HTERT RPE-1 (cell line): ENCODE data around the gene CANT1.

Experiments
- in situ Hi-C: fragments of 300-500 bp; cut with MboI; formaldehyde crosslinking; loops from 4 replicates; pipeline ENCODE4 v1.14.3; 2020; ENCODE audit warnings: low sequenced_read_pairs

CANT1 gene

DNA sequence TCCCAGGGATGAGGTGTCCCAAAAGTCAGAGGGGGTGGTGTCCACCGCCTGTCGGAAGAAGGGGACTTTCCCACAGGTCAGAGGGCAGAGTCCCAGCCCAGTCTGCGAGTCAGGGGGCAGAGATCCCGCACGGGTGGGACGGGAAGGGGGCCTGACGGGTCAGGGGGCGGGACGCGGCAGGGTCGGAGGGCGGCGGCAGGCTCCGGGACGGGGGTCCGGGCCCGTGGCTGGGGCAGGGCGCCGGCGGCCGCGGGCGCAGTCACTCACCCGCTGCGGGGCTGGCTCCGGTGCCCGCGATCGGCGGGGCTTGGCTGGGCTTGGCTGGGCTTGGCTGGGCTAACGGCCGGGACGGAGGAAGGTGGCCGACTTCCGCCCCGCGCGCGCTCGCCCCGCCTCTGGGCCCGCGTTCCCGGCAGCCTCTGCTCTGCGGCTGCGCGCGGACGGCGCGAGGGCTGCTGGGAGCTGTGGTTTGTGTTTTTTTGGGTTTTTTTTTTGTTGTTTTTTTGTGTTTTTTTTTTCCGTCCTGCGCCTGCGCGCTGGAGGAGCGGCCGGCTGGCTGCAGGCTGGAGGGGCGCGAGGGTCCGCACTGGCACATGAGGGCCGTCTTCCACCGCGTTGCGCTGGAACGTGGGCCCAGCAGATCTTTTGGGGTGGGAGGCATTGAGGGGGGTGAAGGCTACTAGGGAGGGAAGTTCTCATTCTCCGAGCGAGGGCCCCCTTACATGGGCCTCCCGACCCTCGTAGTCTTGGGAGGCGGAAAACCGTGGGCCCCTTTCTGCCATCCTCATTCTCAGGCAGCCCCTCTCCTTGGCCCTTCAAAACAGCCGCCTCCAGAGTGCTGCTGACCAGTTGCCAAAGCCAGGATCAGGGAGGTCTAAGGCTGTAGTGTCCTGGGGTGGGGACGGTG lies at the start of gene CANT1:
CANT1 (minus strand) TSS at position 368 of the 907 bp plus-strand sequence. CDS start 12,142 bp downstream, outside the sequence.
- in situ Hi-C loops = no loop called here

GRCh38 chr17:79057737-79058385 lies 48.3 kb upstream of the CANT1 start:
- in situ Hi-C loops = no loop called here

- in situ Hi-C loops = no loop called here
These were observed 45.6 kb upstream of the CANT1 start for GRCh38 chr17:79055197-79055596.

DNA sequence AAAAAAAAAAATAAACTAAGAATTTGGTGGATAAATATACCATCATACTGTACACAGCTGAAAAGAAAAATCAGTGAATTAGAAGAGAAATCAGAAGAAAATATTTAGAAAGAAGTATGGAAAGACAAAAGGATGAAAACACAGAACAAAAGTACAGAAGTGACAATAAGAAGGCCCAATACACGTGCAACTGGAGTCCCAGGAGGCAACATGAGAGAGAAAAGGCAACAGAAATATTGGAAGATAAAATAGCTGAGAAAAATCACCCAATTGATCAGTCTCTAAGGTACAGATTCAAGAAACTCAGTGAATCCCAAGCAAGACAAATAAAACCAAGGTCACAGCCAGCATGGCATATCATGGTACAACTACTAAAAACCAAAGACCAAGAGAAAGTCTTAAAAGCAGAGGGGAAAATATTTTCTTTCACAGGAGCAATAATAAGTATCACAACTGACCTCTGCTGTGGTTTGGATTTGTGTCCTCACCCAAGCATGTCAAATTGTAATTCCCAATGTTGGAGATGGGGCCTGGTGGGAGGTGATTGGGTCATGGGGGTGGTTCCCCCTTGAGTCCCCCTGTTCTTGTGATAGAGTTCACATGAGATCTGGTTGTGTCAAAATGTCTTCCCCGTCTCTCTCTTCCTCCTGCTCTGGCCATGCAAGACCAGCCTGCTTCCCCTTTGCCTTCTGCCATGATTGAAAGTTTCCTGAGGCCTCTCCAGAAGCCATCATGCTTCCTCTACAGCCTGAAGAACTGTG lies 44.8 kb upstream of the CANT1 start:
- in situ Hi-C loops = no loop called here

GRCh38 chr17:79053251-79053925 lies 43.8 kb upstream of the CANT1 start:
- in situ Hi-C loops = no loop called here

- in situ Hi-C loops = no loop called here
These were observed 42.6 kb upstream of the CANT1 start for GRCh38 chr17:79052131-79052530.

GRCh38 chr17:79051306-79051705 lies 41.7 kb upstream of the CANT1 start:
- in situ Hi-C loops = no loop called here

DNA sequence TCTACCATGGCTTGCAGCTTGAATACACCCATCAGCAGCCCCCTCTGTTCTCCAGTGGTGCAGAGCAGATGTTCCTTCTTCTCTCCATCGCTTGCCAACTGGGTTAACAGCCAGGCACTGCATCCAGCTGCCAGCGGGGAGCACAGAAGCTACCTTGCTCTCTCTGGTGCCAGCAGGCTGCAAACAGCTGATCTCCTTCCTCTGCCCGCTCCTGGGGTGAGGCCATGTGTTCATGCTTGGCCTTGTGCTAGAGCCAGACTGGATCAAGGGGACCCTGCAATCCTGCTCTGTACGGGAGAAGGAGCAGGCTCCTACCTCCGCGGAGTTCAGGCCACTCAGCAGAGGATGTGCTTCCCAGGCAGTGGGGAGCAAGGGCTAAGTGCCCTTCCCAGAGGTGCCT lies 41.0 kb upstream of the CANT1 start:
- in situ Hi-C loops = no loop called here

DNA sequence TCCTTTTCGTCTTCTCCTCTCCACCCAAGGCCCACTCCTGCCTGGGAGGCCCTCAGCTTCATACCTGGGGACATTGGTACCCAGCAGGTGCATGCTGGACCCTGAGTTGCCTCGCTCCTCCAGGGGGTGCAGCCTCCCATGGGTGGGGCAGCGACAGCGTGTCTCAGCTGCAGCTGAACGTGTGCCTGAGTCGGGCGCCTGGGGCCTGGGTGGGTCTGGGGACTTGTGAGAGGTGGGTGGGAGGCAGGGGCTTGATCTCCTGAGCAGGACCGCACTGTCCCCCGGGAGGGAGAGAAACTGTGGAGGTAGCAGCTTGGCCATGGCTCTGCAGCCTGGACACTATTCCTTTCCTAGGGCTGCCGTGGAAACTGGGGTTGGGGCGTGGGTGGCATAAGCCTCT lies 40.3 kb upstream of the CANT1 start:
- in situ Hi-C loops = no loop called here

GRCh38 chr17:79048826-79049755 lies 39.5 kb upstream of the CANT1 start:
- in situ Hi-C loops = no loop called here

DNA sequence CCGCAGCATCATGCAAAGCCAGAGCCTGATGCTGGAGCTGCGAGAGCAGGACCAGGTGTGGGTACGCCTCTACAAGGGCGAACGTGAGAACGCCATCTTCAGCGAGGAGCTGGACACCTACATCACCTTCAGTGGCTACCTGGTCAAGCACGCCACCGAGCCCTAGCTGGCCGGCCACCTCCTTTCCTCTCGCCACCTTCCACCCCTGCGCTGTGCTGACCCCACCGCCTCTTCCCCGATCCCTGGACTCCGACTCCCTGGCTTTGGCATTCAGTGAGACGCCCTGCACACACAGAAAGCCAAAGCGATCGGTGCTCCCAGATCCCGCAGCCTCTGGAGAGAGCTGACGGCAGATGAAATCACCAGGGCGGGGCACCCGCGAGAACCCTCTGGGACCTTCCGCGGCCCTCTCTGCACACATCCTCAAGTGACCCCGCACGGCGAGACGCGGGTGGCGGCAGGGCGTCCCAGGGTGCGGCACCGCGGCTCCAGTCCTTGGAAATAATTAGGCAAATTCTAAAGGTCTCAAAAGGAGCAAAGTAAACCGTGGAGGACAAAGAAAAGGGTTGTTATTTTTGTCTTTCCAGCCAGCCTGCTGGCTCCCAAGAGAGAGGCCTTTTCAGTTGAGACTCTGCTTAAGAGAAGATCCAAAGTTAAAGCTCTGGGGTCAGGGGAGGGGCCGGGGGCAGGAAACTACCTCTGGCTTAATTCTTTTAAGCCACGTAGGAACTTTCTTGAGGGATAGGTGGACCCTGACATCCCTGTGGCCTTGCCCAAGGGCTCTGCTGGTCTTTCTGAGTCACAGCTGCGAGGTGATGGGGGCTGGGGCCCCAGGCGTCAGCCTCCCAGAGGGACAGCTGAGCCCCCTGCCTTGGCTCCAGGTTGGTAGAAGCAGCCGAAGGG lies 38.6 kb upstream of the CANT1 start:
- in situ Hi-C loops = no loop called here

GRCh38 chr17:79047291-79047920 lies 37.8 kb upstream of the CANT1 start:
- in situ Hi-C loops = no loop called here

DNA sequence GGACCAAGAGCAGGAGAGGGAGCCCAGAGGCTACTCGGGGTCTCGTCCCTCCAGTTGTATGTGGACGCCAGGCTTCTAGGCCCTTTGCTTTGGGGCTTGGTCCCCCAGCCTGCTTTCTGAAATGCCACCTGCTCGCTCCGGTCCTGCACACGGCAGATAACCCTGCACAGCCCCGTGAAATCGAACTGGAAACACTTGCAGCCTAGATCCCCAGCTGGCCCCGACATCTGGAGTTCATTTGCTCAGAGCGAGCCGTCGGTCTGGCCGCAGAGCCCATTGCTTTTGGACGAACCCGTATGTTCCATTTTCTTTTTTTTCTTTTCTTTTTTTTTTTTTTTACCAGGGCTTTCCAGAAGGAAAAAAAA lies 37.3 kb upstream of the CANT1 start:
- in situ Hi-C loops = no loop called here

DNA sequence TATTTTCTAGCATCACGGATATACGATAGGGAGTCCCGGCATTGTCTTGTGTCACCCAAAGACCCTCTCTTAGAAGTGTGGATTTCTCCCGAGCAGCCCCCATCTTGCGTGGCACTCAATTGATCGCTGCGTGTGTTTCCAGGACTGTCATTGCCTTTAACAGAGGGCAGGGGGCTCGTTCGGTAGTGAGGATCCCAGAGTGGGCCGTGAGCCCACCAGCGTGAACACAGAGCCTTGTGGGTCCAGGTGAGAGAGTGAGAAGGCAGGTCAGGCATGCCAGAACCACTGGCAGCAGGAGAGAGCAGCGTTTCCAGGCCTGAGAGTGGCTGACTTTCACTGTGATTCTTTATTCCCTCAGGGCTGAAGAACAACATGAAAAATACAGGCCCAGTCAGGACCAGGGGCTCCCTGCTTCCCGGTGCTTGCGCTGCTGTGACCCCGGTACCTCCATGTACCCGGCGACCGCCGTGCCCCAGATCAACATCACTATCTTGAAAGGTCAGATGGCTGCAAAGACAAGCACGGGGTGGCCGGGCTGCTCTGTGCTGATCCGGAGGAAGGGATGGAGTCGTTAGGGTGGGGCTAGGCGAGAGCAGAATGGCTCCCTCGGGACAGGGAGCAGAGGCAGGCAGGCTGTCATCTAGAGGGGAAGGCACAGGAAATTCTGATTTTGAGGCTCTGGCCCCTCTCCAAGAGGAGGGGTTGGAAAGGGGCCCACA lies 36.8 kb upstream of the CANT1 start:
- in situ Hi-C loops = no loop called here

- in situ Hi-C loops = no loop called here
These were observed 36.3 kb upstream of the CANT1 start for GRCh38 chr17:79045842-79046196.

- in situ Hi-C loops = no loop called here
These were observed 35.6 kb upstream of the CANT1 start for GRCh38 chr17:79045001-79045729.

DNA sequence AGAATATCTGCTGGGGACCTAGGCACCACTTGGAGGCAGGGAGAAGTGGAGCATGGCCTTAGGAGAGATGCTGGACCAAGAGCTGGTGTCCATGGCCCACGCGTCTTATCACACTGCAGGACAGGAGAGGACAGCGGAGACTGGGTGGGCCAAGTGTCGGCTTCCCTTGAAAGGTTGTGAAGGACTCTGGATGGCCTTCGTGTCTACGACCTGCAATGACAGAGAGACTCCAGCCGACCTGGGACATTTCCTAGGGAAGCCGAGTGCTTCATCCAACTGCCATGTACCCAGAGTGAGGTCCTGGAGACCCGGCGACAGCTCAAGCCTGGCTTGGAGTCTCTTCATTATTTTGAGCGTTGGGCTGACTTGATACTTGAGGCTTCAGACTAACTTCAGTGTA lies 34.9 kb upstream of the CANT1 start:
- in situ Hi-C loops = no loop called here
